OCI-LY3 (cell line): Measurements from ENCODE around the gene HNRNPA3.

Experiments
- H2AFZ ChIP-seq: fragments of 200-600, 300-600 bp; shearing (Covaris generic); 2 replicates; pipeline ENCODE4 v1.6.0; 2014; ENCODE audit warnings: antibody characterized with exemption, low read depth, low read length
- H3K27ac ChIP-seq: fragments of 200-600, 300-600 bp; sonication (generic); 2 replicates; pipeline ENCODE4 v1.5.1; 2014; ENCODE audit warnings: mild to moderate bottlenecking, low read length, moderate library complexity, mixed read lengths
- H3K27me3 ChIP-seq: fragments of 200-600, 300-600 bp; sonication (generic); 2 replicates; pipeline ENCODE4 v1.6.1; 2014; ENCODE audit warnings: low read depth, low read length, mixed read lengths
- H3K36me3 ChIP-seq: fragments of 200-600, 300-600 bp; sonication (generic); replicated peaks from 2 replicates; pipeline ENCODE3; 2014; ENCODE audit warnings: low read depth, low read length, mixed read lengths
- H3K4me1 ChIP-seq: fragments of 300-600, 200-600 bp; sonication (generic); 2 replicates; pipeline ENCODE4 v1.6.1; 2014; ENCODE audit warnings: low read length, mixed read lengths
- H3K4me2 ChIP-seq: fragments of 200-600, 300-600 bp; sonication (generic); 2 replicates; pipeline ENCODE4 v1.6.1; 2014; ENCODE audit warnings: low read length, mixed read lengths
- H3K4me3 ChIP-seq: fragments of 300-600, 200-600 bp; sonication (generic); 2 replicates; pipeline ENCODE4 v1.5.1; 2014; ENCODE audit warnings: antibody characterized with exemption, mild to moderate bottlenecking, low read length, moderate library complexity
- H3K79me2 ChIP-seq: fragments of 300-600, 200-600 bp; shearing (Covaris generic); 2 replicates; pipeline ENCODE4 v1.6.1; 2014; ENCODE audit warnings: mild to moderate bottlenecking, low read length, mixed read lengths
- H3K9ac ChIP-seq: fragments of 300-600, 200-600 bp; shearing (Covaris generic); 2 replicates; pipeline ENCODE4 v1.6.0; 2014; ENCODE audit warnings: mild to moderate bottlenecking, low read length, moderate library complexity
- H3K9me3 ChIP-seq: fragments of 200-600, 300-600 bp; shearing (Covaris generic); 2 replicates; pipeline ENCODE4 v1.6.1; 2014; ENCODE audit warnings: low read length, mixed read lengths; ENCODE audit not compliant: insufficient read depth
- H4K20me1 ChIP-seq: fragments of 200-600, 300-600 bp; sonication (generic); 2 replicates; pipeline ENCODE4 v1.6.1; 2016; ENCODE audit warnings: low read length, mixed read lengths; ENCODE audit not compliant: insufficient read depth
- EZH2phosphoT487 ChIP-seq: fragments of 200-600 bp; shearing (Covaris generic); IDR thresholded peaks from 2 replicates; pipeline ENCODE4 v1.6.1; 2018; ENCODE audit warnings: antibody characterized with exemption, mixed run types, low read depth
- TF ChIP-seq, protein P1 (sequence below): fragments of 200-600, 300-600 bp; sonication (generic); IDR thresholded peaks from 2 replicates; pipeline ENCODE4 v1.5.1; 2014; ENCODE audit warnings: antibody characterized with exemption, low read length, low read depth

Gene HNRNPA3

DNA sequence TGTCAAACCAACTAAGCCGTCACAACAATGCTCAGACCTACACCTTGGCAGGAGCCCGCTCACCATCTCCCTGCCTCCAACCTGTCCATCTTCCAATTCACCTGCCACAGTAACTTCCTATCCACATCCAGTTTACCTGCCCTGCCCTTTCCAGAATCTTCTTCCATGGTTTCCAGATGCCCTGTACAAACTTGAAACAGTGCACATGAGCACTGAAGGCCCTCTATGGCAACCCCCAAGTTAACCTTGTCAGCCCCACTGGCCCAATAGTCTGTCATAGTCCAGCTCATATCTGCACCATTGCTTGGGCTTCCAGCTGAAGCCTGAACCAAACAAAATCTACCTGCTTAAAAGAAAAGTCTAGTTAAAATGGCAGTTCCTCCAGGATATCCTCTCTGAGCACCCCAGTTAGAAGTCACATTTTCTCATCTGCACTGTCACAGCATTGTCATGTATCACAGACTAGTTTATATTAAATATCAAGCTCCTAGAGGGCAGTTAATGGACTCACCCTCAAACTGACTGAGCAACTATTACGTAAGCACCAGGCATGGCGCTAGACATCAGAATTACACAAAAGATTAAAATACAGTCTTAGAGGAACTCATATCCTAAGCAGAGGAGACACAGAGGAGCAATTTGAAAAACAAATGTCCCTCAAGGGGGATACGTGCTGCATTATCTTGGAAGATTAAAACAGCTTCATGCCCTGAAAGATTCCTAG is 40.4 kb downstream of the HNRNPA3 start:
- Histone ChIP-seq H4K20me1 (peaks cover 87% of the 10 kb centered on the region), H3K79me2 (peaks cover 99% of the 10 kb centered on the region), H3K36me3 (peaks cover 1% of the 10 kb centered on the region), H3K27ac (no peak overlapping the region), H3K4me1 (0 out of 2 replicates have a peak, but pooled peaks cover 3% of the 10 kb centered on the region), H3K4me2 (no peak overlapping the region), H3K27me3 (no peaks in the 10 kb centered on the region), H3K9me3 (no peaks in the 10 kb centered on the region; the same call in 1 of the 2 replicates), H3K4me3 (no peak overlapping the region), H2AFZ (no peak overlapping the region), H3K9ac (no peak overlapping the region)
- TF ChIP-seq, protein P1, sequence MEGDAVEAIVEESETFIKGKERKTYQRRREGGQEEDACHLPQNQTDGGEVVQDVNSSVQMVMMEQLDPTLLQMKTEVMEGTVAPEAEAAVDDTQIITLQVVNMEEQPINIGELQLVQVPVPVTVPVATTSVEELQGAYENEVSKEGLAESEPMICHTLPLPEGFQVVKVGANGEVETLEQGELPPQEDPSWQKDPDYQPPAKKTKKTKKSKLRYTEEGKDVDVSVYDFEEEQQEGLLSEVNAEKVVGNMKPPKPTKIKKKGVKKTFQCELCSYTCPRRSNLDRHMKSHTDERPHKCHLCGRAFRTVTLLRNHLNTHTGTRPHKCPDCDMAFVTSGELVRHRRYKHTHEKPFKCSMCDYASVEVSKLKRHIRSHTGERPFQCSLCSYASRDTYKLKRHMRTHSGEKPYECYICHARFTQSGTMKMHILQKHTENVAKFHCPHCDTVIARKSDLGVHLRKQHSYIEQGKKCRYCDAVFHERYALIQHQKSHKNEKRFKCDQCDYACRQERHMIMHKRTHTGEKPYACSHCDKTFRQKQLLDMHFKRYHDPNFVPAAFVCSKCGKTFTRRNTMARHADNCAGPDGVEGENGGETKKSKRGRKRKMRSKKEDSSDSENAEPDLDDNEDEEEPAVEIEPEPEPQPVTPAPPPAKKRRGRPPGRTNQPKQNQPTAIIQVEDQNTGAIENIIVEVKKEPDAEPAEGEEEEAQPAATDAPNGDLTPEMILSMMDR = no peak
- TF ChIP-seq EZH2phosphoT487 = no peak

GRCh38 chr2:177253704-177254103 is 41.1 kb downstream of the HNRNPA3 start:
- no peak overlapping the region for H3K9ac ChIP-seq
- H3K36me3 ChIP-seq = peaks cover 7% of the 10 kb centered on the region
- peaks cover 3% of the 10 kb centered on the region; the same call in 1 of the 2 replicates for H3K9me3 ChIP-seq
- no peak overlapping the region for H3K27ac ChIP-seq
- TF ChIP-seq, protein P1 = no peak
- TF ChIP-seq EZH2phosphoT487 = no peak
- H4K20me1 ChIP-seq = peaks cover 85% of the 10 kb centered on the region
- peaks cover 99% of the 10 kb centered on the region for H3K79me2 ChIP-seq
- H3K27me3 ChIP-seq = no peaks in the 10 kb centered on the region
- no peak overlapping the region for H3K4me3 ChIP-seq
- H3K4me1 ChIP-seq = 0 out of 2 replicates have a peak, but pooled peaks cover 3% of the 10 kb centered on the region
- no peak overlapping the region for H2AFZ ChIP-seq
- no peak overlapping the region for H3K4me2 ChIP-seq

DNA sequence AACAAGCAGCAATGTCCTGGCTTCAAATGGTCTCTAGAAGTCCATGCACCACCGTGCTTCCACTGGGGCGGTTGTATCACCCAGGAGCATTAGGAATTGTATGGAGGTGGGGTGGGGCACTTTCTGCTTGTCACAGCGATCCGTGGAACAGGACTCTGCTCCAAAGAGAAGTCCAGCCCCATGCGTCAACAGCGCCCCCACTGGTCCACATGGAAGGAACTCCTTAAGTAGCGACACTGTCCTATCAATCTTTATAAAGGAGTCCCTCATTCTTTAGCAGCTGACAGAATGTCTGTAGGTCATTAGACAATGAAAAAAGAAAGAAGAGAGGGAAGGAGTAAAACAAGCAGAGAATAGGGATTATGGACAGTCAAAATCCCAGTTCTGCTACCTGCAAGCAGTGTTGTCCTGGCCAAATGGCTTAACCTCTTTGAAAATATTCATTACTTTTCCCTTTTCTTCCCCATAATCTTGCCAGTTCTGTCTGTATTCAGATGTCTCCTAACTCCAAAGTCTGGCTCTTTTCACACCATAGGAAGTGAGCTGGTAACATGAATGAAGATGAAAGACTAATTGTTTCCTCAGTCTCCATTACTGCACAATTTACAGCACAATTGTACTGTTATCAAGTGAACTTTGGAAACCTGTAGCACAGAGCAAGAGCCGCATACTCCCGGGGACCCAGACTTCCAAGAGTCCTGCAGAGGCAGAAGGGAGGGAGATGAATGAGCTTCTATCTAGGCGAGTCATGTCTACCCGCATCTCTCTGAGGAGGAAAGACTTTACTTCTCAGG is 42.0 kb downstream of the HNRNPA3 start:
- Histone ChIP-seq H3K4me2 (no peak overlapping the region), H3K27ac (no peak overlapping the region), H3K9ac (no peak overlapping the region), H3K4me3 (no peak overlapping the region), H3K36me3 (peaks cover 9% of the 10 kb centered on the region), H4K20me1 (peaks cover 85% of the 10 kb centered on the region), H3K27me3 (no peaks in the 10 kb centered on the region), H3K79me2 (peaks cover 100% of the 10 kb centered on the region), H2AFZ (no peak overlapping the region), H3K4me1 (0 out of 2 replicates have a peak, but pooled peaks cover 3% of the 10 kb centered on the region), H3K9me3 (peaks cover 3% of the 10 kb centered on the region; the same call in 1 of the 2 replicates)
- no peak for TF ChIP-seq EZH2phosphoT487
- TF ChIP-seq, protein P1 = peak; percentile 50

- H3K4me1 ChIP-seq = 0 out of 2 replicates have a peak, but pooled peaks cover 3% of the 10 kb centered on the region
These were observed 42.6 kb downstream of the HNRNPA3 start for GRCh38 chr2:177255227-177255601.

More at GRCh38 chr2:177255227-177255601, 42.6 kb downstream of the HNRNPA3 start:
- peaks cover 84% of the 10 kb centered on the region for H4K20me1 ChIP-seq
- peaks cover 9% of the 10 kb centered on the region for H3K36me3 ChIP-seq
- no peak overlapping the region for H2AFZ ChIP-seq
- H3K79me2 ChIP-seq = peaks cover 100% of the 10 kb centered on the region
- H3K27me3 ChIP-seq = no peaks in the 10 kb centered on the region
- no peak for TF ChIP-seq EZH2phosphoT487
- TF ChIP-seq, protein P1 = no peak
- H3K9me3 ChIP-seq = peaks cover 3% of the 10 kb centered on the region; the same call in 1 of the 2 replicates
- H3K27ac ChIP-seq = no peak overlapping the region
- no peak overlapping the region for H3K4me2 ChIP-seq
- H3K4me3 ChIP-seq = no peak overlapping the region
- no peak overlapping the region for H3K9ac ChIP-seq
